K562 (cell line): Measurements from ENCODE around the gene REEP6. TPM values are rescaled to one million over a fixed set of nuclear protein-coding genes. Genes with fewer than 3 reads are reported as not detected.

ENCODE experiments used
- ATF7 ChIP-seq: fragments of 450-650 bp; IDR thresholded peaks from 2 replicates; pipeline ENCODE4 v1.7.1; 2014; ENCODE audit warnings: mild to moderate bottlenecking, moderate library complexity
- BRD4 ChIP-seq: fragments of 200-600 bp; sonication (generic); IDR thresholded peaks from 2 replicates; pipeline ENCODE4 v1.6.1; 2017; ENCODE audit warnings: inconsistent platforms
- CC2D1A ChIP-seq: fragments of 450-650 bp; IDR thresholded peaks from 2 replicates; pipeline ENCODE4 v1.6.1; 2017; ENCODE audit warnings: mild to moderate bottlenecking
- EGR1 ChIP-seq: fragments of 450-650 bp; conservative IDR thresholded peaks from 2 replicates; pipeline ENCODE4 v1.6.1; 2017; ENCODE audit warnings: mild to moderate bottlenecking
- FOXK1 ChIP-seq: sonication (generic); formaldehyde crosslinking; IDR thresholded peaks from 2 replicates; pipeline ENCODE4 v1.8.0; 2022; ENCODE audit warnings: missing genetic modification reagents, mild to moderate bottlenecking, borderline replicate concordance
- FOXK2 ChIP-seq, 2 experiments: fragments of 450-650 bp; IDR thresholded peaks in 1 of 2; conservative IDR thresholded peaks in 1 of 2; 2 replicates each; pipeline ENCODE4 v1.6.1; 2016; ENCODE audit warnings: low read depth in 2 of 2, mild to moderate bottlenecking in 1 of 2
- JUNB ChIP-seq: fragments of 450-650 bp; formaldehyde crosslinking; conservative IDR thresholded peaks from 2 replicates; pipeline ENCODE4 v1.4.0; 2020; ENCODE audit warnings: mild to moderate bottlenecking
- NCOR1 ChIP-seq: fragments of 450-650 bp; IDR thresholded peaks from 2 replicates; pipeline ENCODE4 v1.6.1; 2016; ENCODE audit warnings: mild to moderate bottlenecking, moderate library complexity
- OTX1 ChIP-seq: fragments of 450-650 bp; formaldehyde crosslinking; IDR thresholded peaks from 2 replicates; pipeline ENCODE4 v1.4.0; 2022; ENCODE audit warnings: mild to moderate bottlenecking
- PCBP1 ChIP-seq: fragments of 200-400 bp; formaldehyde crosslinking; IDR thresholded peaks from 2 replicates; pipeline ENCODE4 v1.6.1; 2018; ENCODE audit warnings: mild to moderate bottlenecking, low read depth, low read length; ENCODE audit not compliant: poor library complexity, severe bottlenecking
- PRMT5 ChIP-seq: sonication (generic); formaldehyde crosslinking; IDR thresholded peaks from 2 replicates; pipeline ENCODE4 v1.5.0; 2020; ENCODE audit warnings: missing genetic modification reagents
- RBM15 ChIP-seq: fragments of 200-400 bp; formaldehyde crosslinking; IDR thresholded peaks from 2 replicates; pipeline ENCODE4 v1.6.1; 2018; ENCODE audit warnings: mild to moderate bottlenecking, low read length, moderate library complexity; ENCODE audit not compliant: insufficient read depth
- STAT5A ChIP-seq: IDR thresholded peaks from 2 replicates; pipeline ENCODE4 v1.6.1; 2012; ENCODE audit warnings: low read length, inconsistent platforms, borderline replicate concordance
- SUPT5H ChIP-seq: fragments of 450-650 bp; IDR thresholded peaks from 2 replicates; pipeline ENCODE4 v1.6.1; 2016
- TARDBP ChIP-seq: fragments of 450-650 bp; IDR thresholded peaks from 2 replicates; pipeline ENCODE4 v1.6.1; 2016
- TFAP4 ChIP-seq: sonication (generic); formaldehyde crosslinking; IDR thresholded peaks from 2 replicates; pipeline ENCODE4 v1.8.0; 2022; ENCODE audit warnings: missing genetic modification reagents, mild to moderate bottlenecking, moderate library complexity, borderline replicate concordance
- XRCC3 ChIP-seq: fragments of 450-650 bp; IDR thresholded peaks from 2 replicates; pipeline ENCODE4 v1.6.1; 2017; ENCODE audit warnings: mild to moderate bottlenecking, moderate library complexity
- ZNF121 ChIP-seq: sonication (generic); formaldehyde crosslinking; conservative IDR thresholded peaks from 2 replicates; pipeline ENCODE4 v1.8.0; 2022; ENCODE audit warnings: missing genetic modification reagents
- ZNF324 ChIP-seq: fragments of 250-450 bp; sonication (Bioruptor Pico); IDR thresholded peaks from 2 replicates; pipeline ENCODE4 v1.4.0; 2020; ENCODE audit warnings: mild to moderate bottlenecking
- ZNF668 ChIP-seq: fragments of 250-450 bp; sonication (Bioruptor Pico); IDR thresholded peaks from 2 replicates; pipeline ENCODE4 v1.8.0; 2022; ENCODE audit warnings: mild to moderate bottlenecking, inconsistent platforms
- polyA plus RNA-seq, 8 experiments: library from polyadenylated mRNA; depleted of rRNA in 4 of 8; stranded (reverse) in 5 of 8; unstranded in 3 of 8; fragments of >200 nt; fragmentation: Nextera tagmentation in 2 of 8; fragmentation: Illumina TruSeq in 1 of 8; extraction: Ambion mirVana in 2 of 8; extraction: Trizol in 1 of 8; gene quantifications; 2 replicates each; pipeline versions ENCODE4 v1.2.1 to v1.2.3, GENCODE V29; 2011 to 2014; ENCODE audit warnings: inconsistent platforms in 1 of 8, missing spikeins in 1 of 8
- total RNA-seq, 7 experiments: library from RNA; depleted of rRNA in 6 of 7; stranded (reverse); fragments of >200 nt in 6 of 7; fragmentation: Illumina TruSeq in 2 of 7; extraction: Trizol in 2 of 7; gene quantifications; 2 replicates each; pipeline versions ENCODE4 v1.2.1 to v1.2.3, GENCODE V29; 2011 to 2021; ENCODE audit warnings: low replicate concordance in 1 of 7
- TF ChIP-seq, protein P1 (sequence below): fragments of 250-450 bp; sonication (Bioruptor Pico); IDR thresholded peaks from 2 replicates; pipeline ENCODE4 v1.8.0; 2022; ENCODE audit warnings: moderate library complexity, mild to moderate bottlenecking, inconsistent platforms
- TF ChIP-seq, protein P2 (sequence below), 2 experiments: fragments of 200-800 bp in 1 of 2; sonication (Bioruptor generic) in 1 of 2; sonication (generic) in 1 of 2; formaldehyde crosslinking in 1 of 2; IDR thresholded peaks in 1 of 2; conservative IDR thresholded peaks in 1 of 2; 2 replicates each; pipeline versions ENCODE4 v1.5.0 to v1.6.1; 2016 to 2020; ENCODE audit warnings: missing compliant biosample characterization in 1 of 2, missing genetic modification characterization in 1 of 2, missing genetic modification reagents in 1 of 2

The REEP6 gene
- total and polyA plus RNA-seq, 9 of the 15 experiments (the other 6 are each of a cell fraction or from before 2014, with no cell fraction given), result 1.2 to 64.2 (median 12.7) TPM

- TF ChIP-seq XRCC3 (no peak), FOXK1 (no peak), STAT5A (no peak), EGR1 (no peak), CC2D1A (peak; percentile 33; the same call in 1 of the 2 replicates), ATF7 (no peak), PRMT5 (CRISPR knock-in tag) (no peak), BRD4 (no peak), TFAP4 (CRISPR knock-in tag) (peak; percentile 60), SUPT5H (peak; percentile 73), PCBP1 (no peak), OTX1 (CRISPR knock-in tag) (no peak), ZNF668 (CRISPR knock-in tag) (no peak), ZNF324 (CRISPR knock-in tag) (no peak), JUNB (CRISPR knock-in tag) (no peak), NCOR1 (no peak), FOXK2 (conservative IDR thresholded peaks at IDR 0.05 in 1 of 2, IDR thresholded peaks at IDR 0.05 in 1 of 2; ENCODE audit: low read depth in 2 of 2) (no peak), TARDBP (no peak), ZNF121 (CRISPR knock-in tag) (peak; percentile 88), RBM15 (no peak)
- TF ChIP-seq, protein P1, sequence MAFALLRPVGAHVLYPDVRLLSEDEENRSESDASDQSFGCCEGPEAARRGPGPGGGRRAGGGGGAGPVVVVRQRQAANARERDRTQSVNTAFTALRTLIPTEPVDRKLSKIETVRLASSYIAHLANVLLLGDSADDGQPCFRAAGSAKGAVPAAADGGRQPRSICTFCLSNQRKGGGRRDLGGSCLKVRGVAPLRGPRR (CRISPR knock-in tag), result no peak
- TF ChIP-seq, protein P2, sequence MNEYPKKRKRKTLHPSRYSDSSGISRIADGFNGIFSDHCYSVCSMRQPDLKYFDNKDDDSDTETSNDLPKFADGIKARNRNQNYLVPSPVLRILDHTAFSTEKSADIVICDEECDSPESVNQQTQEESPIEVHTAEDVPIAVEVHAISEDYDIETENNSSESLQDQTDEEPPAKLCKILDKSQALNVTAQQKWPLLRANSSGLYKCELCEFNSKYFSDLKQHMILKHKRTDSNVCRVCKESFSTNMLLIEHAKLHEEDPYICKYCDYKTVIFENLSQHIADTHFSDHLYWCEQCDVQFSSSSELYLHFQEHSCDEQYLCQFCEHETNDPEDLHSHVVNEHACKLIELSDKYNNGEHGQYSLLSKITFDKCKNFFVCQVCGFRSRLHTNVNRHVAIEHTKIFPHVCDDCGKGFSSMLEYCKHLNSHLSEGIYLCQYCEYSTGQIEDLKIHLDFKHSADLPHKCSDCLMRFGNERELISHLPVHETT (CRISPR knock-in tag; conservative IDR thresholded peaks at IDR 0.05 in 1 of 2, IDR thresholded peaks at IDR 0.05 in 1 of 2), result peak in 1 of 2 experiments; percentile 56; a peak in 1 of 4 replicates
Measured at GRCh38 chr19:1512671-1513498, 21.9 kb downstream of the REEP6 start, which contains the start of gene ADAMTSL5 (continued).
